GM21723 (cell line): ENCODE data around the gene SPATA20.

ENCODE experiments used
- ATAC-seq: cut with Tn5 transposase; IDR thresholded peaks from one replicate; pipeline ENCODE4 v1.9.1; 2021; ENCODE audit warnings: mild to moderate bottlenecking, moderate library complexity; ENCODE audit not compliant: unreplicated experiment

The SPATA20 gene

GRCh38 chr17:50557630-50558029 is 10.7 kb downstream of the SPATA20 start:
- no peak for ATAC-seq

DNA sequence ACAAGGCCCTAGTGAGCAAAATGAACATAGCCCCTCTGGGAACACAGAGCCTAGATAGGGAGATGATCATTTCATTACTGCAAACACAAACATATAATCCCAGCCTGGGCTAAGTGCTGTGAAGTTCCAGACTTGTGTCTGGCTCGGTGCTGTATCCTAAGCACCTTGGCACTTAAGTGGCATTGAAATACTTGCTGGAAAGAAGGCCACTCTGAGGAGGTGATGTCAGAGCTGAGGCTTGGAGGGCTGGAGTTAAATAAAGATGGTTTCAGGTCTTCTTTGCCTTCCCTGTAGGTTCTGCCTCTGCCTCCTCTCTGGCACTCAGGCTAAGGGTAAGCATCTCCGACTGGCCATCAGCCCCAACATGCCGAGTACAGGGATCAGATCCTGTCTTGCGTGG is 11.1 kb downstream of the SPATA20 start:
- no peak for ATAC-seq

DNA sequence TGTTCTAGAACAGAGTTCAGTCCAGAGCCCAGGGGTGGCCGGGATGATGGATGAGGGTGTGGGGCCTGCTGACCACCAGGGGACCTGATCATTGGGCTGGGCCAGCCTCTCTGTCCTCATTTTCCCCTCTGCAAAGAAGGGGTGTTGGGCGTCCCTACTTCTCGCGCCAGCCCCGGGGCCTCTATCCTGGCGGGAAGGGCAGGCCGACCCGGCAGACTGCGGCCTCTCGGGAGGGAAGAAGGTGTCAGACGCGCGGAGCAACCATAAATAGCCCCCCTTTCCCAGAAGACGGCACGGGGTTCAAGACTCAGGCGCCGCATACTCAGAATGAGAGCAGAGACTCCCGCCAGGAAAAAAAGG is 11.6 kb downstream of the SPATA20 start:
- ATAC-seq: no peak

DNA sequence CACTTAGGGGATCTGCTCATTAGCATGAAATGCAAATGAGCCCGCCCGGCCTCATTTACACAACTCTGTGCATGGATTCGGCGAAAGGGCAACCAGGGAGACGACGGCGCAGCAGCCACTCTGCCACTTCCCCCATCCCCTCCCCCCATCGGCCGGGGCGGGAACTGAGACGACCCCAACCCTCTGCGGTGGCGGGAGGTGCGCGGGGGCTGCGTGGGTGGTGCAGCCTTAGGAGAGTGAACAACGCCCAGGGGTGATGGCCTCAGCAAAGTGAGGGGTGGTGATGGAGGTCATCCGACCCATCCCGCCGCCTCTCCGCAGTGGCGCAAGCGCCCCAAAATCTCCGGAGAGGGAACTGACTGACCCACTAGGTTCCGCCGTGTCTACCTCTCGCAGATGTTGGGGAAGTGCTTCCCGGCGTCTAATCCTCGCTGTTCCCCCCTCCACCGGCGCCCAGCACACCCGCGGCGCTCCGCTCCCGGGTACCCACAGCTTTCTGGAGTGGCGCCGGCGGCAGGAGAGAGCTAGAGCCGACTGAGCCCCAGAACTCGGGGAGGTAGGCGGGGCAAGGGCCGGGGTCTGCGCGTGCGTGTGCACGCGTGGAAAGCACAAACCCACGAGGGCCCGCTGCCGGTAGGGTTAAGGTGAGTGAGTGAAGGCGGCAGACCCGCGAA is 12.1 kb downstream of the SPATA20 start:
- ATAC-seq: no peak

GRCh38 chr17:50559674-50560184 is 12.8 kb downstream of the SPATA20 start:
- ATAC-seq: no peak

DNA sequence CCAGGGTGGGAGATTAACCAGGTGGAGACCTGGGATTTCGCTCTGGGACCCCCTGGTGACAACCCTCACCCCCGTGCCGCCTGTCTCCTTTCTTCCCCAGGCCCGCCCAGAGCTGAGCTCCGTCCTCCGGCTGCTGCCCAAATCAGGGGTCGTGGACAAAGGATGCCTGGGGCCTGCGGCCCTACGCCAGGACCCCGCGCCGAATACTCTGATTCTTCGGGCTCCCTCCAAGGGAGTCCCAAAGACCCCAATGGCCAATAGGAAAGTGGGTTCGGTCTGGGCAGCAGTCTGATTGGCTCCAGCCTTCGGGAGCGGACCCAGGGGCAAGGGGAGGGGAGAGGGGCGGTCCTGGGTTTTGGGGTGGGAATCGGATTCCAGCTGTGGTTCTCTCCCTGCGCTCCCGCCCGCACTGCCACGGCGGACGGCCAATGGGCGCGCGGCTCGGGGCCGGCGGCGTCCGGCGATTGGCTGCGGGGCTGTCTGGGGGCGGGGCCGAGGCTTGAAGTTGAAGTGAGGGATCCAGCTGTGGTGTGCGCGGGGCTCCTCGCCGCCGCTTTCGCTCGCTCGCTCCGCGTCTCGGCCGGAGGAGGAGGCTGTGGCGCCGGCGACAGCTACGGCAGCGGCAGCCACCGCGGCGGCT is 13.3 kb downstream of the SPATA20 start, which contains the start of gene CACNA1G:
TSS of gene CACNA1G (plus strand) at position 531 of the 640 bp plus-strand sequence. CDS start 745 bp downstream, outside the sequence.
- ATAC-seq: peak; percentile 93

DNA sequence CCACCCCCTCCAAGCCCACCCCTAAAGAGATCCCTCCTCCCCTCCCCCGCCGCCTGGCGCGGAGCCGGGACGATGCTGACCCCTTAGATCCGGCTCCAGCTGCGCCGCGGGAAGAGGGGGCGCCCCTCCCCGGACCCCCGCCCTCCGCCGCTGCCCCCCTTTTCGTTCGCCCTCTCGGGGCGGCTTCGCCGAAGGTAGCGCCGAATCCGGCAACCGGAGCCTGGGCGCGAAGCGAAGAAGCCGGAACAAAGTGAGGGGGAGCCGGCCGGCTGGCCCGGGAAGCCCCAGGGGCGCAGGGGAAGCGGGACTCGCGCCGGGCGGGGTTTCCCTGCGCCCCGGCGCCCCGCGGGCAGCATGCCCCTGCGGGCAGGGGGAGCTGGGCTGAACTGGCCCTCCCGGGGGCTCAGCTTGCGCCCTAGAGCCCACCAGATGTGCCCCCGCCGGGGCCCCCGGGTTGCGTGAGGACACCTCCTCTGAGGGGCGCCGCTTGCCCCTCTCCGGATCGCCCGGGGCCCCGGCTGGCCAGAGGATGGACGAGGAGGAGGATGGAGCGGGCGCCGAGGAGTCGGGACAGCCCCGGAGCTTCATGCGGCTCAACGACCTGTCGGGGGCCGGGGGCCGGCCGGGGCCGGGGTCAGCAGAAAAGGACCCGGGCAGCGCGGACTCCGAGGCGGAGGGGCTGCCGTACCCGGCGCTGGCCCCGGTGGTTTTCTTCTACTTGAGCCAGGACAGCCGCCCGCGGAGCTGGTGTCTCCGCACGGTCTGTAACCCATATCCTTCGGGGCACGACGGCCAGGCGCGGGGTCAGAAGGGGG is 14.2 kb downstream of the SPATA20 start:
- no peak for ATAC-seq

GRCh38 chr17:50561746-50562141 is 14.8 kb downstream of the SPATA20 start:
- no peak for ATAC-seq

GRCh38 chr17:50562242-50563091 is 15.5 kb downstream of the SPATA20 start:
- ATAC-seq: no peak

DNA sequence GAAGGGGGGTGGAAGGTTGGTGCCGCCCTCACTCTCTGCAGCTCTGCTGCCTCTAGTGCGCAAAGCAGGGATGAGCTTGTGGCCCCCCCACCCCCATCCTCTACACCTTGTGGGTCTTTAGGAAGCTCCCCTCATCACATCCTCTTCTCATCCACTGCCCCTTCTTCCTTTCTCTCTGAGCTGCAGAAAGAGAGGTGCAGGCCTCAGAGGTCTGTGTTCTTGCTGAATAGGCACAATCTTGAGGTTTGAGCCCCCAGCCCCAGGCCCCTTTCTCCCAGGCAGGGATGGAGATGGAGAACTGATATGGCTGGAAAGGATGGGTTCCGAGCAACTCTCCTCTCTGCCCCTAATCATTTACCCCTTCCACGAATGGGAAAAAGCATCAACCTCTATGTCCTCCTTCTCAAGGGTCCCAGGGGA is 16.1 kb downstream of the SPATA20 start:
- ATAC-seq: no peak

GRCh38 chr17:50564916-50565315 is 17.9 kb downstream of the SPATA20 start:
- no peak for ATAC-seq

- ATAC-seq: no peak
These were observed 18.7 kb downstream of the SPATA20 start for GRCh38 chr17:50565402-50566350.

- no peak for ATAC-seq
These were observed 19.9 kb downstream of the SPATA20 start for GRCh38 chr17:50566886-50567285.

- ATAC-seq: no peak
These were observed 21.7 kb downstream of the SPATA20 start for GRCh38 chr17:50568659-50569058.

DNA sequence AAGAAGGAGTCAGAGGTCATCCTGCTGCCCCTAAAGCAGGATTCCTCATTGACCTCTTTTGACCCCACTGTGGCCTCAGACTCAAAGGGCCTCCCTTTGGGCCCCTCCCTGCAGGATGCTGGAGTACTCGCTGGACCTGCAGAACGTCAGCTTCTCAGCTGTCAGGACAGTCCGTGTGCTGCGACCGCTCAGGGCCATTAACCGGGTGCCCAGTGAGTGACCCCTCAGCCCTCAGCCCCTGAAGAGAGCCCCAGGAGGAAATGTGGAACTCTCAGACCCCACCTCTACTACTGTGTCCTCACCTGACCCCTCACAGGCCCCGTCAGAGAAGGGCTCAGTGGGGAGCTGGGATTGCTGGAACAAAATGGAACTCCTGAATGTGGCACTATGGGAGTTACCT is 22.6 kb downstream of the SPATA20 start:
- ATAC-seq: no peak

DNA sequence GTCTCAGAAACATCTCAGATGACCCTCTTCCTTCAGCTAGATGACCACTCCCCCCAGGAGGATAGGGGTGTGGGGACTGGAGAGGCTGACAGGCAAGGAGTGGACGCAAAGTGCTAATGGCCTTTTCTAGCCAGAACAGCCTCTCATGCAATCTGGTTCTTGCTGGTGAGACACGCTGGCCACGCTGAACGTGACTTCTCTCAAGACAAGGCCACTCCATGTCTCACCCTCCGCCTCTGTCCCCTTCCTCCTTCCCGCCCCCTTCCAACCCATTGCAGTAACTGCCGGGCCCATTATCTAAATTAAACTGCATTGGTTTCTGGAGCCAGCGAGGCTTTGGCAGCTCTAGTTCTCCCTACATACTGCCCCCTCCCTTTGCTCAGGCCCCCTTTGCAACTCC is 23.1 kb downstream of the SPATA20 start:
- ATAC-seq: no peak

DNA sequence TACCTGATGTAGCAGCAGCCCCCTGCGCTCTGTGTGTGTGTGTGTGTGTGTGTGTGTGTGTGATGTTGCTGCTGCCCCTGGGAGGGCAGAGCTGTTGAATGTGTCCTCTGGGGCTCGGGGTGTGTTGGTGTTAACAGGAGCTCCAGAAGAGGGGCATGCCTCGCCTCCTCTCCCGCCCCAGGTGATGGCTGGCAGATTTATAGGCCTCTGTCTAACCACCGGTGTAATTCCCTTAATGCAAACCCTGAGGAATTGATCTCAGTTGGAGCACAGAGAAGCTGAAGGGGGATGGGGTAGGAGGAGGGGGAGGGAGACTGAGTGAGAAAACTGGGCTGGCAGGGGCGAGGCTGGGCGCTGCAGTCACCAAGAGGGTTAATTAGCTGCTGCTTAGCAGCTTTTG is 23.6 kb downstream of the SPATA20 start:
- ATAC-seq: no peak

- no peak for ATAC-seq
These were observed 24.7 kb downstream of the SPATA20 start for GRCh38 chr17:50571681-50572080.

GRCh38 chr17:50572541-50572940 is 25.6 kb downstream of the SPATA20 start:
- no peak for ATAC-seq
